Activated CD8-positive, alpha-beta memory T cell treated with anti-CD3 and anti-CD28 coated beads for 4 hours (primary cell): Measurements from ENCODE around the gene DLD.
"Not testable (repeated sequence)": the region's sequence is repeated elsewhere in the genome, so short reads cannot be mapped to it uniquely, and the experiment has no call there.

Source experiments
- DNase-seq, 2 donors: peaks; one replicate each; pipeline ENCODE4 v3.0.0-alpha.2; 2020; ENCODE audit warnings: low read depth in 2 of 2

The DLD gene

DNA sequence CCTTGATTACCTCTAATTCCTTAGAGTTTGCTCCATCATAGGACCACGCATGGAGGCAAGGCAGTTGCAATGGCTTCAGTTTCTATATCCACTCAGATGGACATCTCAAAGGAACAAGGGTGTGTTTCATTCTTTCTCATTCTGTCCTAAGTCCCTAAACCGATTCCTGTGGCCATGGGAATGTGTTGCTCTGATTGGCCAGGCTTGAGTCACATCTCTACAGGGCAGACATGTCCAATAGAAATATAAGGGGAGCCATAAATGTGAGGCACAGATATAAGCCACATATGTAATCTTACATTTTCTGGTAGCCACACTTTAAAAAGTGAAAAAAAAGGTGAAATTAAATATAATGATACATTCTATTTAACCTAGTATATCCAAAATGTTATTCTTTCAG lies 16.9 kb upstream of the DLD start:
- no peak for DNase-seq

DNA sequence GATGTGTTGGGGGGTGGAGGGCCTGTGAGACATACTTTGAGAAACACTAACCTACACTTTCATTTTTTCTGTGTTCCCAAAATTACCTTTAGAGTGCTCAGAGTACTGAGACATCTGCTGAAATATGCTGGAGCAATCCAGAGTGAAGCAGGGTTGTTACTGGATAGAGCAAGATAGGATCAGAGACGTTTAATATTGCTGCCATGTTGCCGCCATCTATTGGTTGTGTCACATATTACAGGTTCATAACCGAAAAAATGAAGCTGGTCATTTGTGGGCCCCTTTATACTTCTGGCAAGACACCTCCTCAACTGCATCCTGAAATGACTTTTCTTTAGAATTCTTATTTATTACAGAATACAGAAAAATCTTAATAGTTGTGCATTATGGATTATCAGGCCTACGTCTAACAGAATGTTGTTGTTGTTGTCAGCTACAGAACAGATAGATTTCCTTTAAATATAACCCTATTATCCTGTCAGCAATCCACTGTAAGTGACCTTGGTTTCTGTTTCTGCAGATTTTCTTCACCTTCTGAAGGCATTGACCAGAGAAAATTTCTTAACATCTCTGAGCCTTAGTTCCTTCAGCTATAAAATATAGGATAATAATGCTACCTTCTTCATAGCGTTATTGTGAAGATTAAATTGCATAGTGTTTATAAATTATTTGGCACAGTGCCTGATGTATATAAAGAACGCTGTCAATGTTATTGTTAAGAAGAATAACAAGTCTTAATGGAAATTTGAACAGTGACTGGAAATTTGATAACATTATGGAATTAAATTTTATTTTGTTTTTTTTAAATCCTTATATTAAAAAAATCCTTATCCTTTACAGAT lies 16.2 kb upstream of the DLD start:
- DNase-seq: no peak

DNA sequence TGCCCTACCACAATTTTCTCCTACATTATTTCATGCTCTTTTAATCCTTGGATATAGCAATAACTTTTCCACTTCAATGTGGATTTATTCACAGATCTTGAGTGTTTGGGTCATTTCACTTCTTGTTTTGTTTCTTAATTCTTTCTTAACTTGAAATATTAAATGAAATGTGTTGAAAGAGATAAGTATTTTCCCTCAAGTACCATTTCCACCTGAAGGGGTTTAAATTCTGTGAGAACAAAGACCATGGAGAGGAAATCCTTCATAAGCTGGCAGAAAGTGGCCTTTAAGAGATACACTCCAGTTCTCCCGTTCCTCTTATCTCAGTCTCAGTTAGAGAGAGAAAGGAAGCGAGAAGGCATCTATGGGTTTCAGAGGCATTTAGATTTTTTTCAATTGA lies 14.1 kb upstream of the DLD start:
- DNase-seq: no peak

DNA sequence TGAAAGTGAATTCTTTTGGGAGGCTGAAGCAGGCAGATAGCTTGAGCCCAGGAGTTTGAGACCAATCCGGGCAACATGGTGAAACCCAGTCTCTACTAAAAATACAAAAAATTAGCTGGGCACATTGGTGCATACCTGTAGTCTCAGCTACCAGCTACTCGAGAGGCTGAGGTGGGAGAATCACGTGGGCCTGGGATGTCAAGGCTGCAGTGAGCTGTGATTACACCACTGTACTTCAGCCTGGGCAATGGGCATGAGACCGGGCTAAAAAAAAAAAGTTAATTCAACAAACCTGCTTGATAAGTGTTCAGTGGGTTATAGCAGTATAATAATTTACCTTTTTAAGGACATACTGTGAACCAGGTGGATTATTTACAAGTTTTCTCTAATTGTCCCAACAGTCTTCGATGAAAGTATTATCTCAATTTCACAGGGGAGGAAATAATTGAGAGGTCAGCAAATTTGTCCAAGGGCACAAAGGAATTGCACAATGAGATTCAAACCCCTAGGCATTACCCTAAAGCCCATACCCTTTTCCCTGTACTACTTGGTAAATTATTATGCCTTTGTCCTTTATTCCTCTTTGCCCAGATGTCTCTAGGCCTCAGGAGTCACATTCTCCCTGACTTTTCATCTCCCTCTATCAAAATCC lies 13.1 kb upstream of the DLD start:
- DNase-seq: no peak

DNA sequence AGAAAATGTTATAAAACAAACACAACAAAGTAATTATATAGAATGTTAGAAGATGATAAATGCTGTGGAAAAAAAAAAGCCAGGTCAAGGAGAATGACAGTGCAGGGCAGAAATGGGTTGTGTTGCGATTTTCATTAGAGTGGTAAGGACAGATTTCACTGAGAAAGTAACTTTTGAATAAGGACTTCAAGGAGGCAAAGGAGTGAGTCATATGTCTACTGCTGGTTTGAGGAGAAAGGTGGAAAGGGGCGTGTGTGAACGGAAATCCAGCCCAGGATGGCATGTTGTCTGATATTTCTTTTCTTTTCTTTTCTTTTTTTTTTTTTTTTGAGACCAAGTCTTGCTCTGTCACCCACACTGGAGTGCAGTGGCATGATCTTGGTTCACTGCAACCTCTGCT lies 12.3 kb upstream of the DLD start:
- DNase-seq: no peak

DNA sequence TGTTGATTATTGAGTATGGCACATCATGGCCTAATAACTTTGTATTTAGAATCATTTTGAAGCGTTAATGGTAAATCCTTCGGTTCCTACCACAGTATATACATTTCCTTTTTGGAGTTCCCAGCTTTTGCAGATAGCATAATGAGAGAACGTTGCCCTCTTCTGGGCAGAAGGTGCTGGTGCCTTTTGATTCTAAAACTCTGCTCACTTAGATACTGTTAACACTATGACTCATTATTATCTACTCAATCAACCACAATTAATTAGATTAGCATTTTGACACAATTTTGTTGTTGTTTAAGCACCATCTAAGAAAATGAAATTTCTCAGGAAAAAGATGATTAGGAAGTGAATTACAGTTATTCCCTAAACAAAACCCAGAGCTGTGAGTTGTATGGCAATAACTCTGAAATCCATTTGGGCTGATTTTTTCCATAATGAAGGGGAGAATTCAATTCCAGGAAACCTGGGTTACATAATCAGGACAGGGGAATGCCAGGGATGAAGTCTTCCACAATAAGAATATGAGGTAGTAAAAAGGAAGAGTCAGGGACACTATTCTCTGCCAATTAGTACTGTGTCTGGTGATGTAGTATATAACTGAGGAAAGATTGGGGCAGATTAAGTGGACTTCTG lies 11.5 kb upstream of the DLD start:
- DNase-seq: peak in 1 of 2 donors; percentile 19

DNA sequence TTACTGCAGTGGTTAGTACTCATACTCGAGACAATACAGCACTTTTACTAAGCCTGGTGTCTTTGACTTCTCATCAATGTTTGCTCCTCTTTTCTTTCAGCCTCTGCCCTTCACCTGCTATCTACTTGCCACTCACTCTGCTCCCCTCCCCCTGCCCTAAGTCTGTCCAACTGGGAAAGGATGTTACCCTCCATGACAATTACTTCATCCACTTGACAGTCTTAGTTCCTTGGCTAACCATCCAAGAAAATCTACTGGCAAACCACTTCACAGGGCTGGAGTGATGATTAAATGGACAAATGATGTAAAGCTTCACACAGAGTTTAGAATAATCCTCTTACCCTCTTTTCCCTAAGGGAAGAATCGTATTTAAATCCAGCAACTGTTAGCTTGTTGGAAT lies 8.2 kb upstream of the DLD start:
- no peak for DNase-seq

DNA sequence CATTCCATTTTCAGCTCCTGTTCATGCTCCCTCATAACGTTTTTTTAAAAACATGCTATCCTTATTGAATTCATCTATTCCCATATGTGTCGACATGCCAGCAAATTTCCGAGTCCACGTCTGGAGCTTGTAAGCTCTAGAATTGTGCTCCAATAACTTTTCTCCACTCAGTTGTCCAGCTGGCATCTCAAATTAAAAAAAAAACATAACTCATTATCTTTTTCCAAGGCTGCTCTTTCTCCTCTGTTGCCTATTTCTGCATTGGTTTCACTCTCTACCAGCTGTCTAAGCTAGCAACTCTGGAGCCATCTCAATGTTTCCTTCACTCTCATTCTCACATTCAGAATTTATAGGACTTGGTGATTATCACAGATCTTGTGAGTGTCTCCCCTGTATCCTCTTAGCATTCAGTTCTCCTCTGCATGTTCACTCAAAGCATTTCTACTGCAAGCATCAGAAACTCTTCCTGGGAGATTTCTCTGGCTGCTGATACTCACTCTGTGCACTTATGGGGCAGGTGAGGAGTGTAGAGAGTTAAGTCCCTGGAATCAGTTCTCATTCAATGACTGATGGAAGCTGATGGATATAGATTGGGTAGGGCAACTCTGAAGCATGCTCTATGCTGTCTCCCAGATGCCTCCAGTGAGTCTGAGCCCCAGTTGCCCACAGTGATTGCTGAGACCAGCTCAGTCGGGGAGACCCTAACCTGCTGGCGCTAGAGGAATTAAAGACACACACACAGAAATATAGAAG lies 6.7 kb upstream of the DLD start:
- no peak for DNase-seq

DNA sequence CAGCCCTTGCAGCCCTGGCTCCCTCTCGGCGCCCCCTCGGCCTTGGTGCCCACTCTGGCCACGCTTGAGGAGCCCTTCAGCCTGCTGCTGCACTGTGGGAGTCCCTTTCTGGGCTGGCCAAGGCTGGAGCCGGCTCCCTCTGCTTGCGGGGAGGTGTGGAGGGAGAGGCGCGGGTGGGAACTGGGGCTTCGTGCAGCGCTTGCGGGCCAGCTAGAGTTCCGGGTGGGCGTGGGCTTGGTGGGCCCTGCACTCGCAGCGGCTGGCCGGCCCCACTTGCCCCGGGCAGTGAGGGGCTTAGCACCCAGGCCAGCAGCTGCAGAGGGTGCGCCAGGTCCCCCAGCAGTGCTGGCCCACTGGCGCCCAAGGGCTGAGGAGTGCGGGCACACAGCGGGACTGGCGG lies 3.2 kb upstream of the DLD start:
- DNase-seq: not testable (repeated sequence)

DNA sequence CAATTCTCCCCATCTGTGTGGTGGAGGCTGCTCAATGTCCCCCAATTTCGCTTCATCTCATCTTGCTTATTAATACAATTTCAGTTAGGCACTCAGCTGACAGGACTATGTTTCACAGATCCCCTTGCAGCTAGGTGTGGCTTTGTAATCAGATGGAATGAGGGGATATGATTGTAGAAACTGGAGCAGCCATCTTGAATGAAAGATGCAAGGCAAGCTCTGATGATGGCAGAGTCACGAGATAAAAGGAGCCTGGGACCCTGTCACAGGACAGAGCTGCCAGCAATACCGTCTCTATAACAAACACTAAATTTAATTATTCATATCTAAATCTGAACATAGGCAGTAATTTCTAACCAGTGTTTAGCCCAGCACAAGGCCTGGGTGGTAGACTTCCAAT lies 991 bp upstream of the DLD start:
- DNase-seq: no peak

DNA sequence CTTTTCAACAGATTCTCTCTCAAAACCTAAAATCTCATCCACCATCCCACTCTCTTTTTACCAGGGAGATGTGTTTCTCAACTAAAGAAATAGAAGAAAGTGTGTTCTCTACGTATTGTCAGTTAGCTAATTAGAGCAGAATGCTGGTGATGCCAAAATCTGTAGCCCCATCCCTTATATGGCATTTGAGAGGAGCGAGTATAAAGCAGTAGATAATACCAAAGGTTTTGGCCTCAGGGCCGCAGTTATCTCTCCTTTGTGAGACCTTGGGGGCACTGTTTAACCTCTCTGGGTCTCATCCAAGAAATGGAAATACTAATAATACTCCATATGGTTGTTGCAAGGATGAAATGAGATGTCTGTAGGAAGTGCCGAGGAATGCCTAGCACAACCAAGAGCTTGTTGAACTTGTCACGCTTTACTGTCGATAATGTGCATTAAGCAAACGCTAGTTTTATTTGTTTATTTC lies 456 bp upstream of the DLD start:
- DNase-seq: no peak

DNA sequence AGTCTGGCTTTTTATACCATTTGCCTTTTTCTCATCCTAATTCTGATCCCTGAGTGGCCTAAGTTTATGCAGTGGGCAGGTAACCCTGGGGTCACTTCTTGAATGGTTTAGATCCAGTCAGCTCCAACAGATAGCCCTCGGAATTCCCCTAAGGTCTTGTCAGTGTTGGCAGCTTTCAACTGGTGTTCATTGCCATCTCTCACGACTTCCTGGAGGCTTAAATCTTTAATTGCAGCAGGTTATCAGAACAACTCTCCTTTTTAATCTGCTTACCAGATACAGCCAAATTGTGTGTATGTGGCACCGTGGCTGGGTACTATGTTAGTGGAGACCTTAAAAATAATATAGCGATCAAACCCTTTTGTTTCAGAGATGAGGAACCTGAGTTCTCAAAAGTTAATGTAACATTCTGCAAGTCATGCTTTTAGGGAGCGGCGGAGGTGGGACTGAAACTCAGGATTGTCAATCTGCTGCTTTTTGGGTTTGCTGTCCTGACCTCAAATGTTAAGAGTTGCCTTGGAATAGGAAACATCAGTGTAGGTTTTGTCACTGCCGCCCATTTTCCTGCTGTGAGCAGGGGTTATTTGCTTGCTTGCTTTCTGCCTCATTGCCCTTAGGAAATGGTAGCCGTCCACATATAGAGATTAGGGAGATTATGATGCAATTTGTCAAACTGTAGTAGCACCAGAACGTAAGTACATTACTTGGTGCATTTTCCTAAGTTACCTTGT lies 818 bp downstream of the DLD start:
- DNase-seq: no peak

DNA sequence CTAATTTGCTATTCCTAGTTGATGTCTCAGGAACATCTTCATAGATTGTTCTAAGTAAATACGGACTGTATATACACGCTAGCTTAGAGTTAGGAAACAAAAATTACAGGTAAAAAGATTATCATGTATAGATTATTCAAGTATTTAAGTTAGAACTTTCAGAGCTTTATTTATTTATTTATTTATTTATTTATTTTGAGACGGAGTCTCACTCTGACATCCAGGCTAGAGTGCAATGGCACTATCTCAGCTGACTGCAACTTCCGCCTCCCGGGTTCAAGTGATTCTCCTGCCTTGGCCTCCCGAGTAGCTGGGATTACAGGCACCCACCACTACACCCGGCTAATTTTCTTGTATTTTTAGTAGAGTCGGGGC lies 1.4 kb downstream of the DLD start:
- DNase-seq: not testable (repeated sequence)

DNA sequence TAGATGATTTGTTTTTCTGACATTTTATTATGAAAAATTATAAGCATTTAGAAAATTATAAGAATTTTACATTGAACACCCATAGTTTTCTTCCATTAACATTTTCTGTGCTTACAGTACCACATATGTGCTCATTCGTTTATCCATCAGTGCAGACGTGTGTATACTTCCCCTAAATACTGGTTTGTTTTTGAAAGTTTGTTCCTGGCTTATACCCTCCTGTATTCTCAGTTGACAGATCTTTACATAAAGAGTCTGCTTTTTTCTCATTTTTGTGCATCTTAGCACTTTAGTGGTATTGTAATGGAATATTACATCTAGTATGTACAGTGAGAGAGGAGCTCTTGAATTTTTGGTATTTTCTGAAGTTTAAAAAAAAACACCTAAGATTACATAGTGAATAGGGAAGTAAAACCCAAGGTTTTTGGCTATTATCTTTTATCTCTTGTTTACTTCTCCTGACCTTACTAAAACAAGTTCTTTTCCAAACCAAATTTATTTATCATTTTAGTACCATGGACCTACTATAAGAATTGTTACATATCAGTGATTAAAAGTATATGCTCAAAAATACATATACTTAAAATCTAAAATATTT lies 8.1 kb downstream of the DLD start:
- DNase-seq: no peak

DNA sequence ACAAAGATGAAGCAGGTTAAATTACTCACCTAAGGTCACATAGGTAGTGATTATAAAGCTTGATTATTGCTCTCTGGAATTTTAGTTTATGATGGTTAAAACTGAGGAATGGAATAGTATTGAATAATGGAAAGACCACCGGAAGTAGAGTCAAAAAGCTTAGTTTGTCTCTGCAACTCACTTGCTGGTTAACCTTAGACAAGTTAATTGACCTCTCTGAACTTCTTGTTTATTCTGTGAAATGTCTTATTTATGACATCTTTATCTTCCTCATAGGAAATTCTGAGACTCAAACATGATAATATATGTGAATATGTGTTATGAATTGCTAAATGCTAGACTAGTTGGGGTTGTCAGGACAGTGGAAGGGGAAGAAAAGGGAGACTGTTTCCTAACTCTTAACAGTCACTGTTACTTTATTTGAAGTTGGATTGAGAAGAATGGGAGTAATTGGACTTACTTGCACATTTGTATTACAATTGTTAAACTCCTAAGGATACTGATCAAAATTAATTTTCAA lies 9.6 kb downstream of the DLD start:
- no peak for DNase-seq

DNA sequence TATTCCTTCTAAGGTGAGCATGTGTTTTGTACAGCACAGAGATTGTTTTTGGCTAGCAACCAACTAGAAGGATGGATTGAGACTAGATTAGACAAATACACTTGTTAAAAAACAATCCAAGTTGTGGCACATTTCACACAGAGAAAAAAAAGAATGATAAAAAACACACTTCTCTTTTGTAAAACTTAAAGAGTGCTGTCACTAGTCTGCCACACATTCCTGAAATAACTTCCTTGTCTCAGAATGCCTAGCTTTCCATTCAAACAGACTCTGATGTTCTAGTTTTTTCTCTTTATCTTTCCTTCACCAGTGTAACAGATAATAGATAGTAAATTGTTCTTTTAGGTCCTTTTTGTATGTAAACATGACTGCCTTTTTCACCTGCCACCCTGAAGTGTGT lies 11.4 kb downstream of the DLD start:
- no peak for DNase-seq

DNA sequence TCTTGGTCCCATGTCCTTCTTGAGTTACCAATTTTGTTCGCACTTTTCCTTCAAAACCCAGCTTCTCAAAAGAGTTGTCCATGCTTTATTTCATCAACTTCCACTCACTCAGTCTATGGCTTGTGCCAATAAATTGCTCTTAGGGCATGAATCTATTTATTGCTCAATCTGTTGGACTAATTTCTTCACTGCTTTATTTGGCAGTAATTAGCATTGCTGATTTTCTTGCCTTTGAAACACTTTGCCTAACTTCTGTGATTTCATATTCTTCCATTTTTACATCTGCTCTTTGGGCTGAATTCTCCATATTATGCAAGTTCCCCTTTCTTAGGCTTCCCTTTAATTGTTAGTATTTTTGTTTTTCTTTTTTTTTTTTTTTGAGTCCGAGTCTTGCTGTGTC lies 16.8 kb downstream of the DLD start:
- DNase-seq: no peak

DNA sequence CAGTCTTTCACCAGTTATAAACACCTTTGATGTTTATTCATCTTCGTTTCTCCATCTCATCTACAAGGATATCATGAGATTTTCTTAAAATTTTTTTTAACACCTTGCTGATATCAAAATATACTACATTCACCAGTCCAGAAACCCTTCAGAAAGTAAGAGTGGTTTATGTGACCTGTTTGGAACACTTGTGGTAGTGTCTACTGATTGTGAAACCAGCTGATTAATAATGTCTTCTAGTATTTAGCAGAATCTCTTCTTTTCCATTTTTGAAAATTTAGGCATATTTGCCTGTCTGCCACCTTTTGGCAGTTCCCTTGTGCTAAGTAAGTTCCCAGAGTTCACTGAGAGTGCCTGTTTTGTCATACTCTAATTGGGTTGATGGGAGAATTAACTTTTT lies 18.5 kb downstream of the DLD start:
- DNase-seq: no peak

DNA sequence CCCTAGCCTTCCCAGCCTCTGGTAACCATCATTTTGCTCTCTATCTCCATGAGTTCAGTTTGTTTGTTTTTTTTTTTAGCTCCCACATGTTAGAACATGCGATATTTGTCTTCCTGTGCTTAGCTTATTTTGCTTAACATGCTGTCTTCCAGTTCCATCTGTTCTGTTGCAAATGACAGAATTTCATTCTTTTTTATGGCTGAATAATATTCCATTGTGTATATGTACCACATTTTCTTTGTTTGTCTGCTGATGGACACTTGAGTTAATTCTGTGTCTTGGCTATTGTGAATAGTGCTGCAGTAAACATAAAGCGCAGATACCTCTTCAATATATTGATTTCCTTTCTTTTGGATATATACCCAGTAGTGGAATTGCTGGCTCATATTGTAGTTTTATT lies 21.0 kb downstream of the DLD start:
- DNase-seq: no peak

DNA sequence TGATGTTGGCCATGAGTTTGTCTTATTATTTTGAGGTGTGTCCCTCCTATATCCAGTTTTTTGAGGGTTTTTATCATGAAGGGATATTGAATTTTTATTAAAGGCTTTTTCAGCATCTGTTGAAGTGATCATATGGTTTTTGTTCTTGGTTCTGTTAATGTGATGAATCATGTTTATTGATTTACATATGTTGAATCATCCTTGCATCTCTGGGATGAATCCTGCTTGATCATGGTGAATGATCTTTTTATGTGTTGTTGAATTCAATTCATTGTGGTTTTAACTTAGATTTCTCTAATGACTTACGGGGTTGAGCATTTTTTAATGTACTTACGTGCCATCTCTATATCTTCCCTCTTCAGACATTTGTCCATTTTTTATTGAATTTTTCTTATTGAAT lies 22.9 kb downstream of the DLD start:
- DNase-seq: no peak

DNA sequence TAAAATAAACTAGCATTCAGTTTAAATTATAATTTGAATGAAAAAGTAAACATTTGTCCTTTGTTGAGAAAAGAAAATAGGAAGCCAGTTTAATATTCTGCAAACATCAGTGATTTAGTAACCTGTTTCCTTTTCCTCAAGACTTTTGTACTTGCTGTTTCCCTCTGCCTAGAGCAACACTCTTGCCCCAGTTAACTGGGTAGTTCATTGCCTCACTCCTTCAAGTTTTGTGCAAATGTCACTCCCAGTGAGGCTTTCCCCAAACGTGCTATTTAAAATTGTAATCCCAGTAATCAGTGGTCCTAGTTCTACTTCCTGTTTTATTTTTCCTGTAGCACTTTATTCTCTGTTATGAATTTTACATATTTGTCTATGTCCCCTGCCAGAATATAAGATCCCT lies 23.8 kb downstream of the DLD start:
- DNase-seq: no peak
